Psoas muscle (tissue), 8 donors: ENCODE data around the gene JPH3. TPM values are rescaled to one million over a fixed set of nuclear protein-coding genes. Genes with fewer than 3 reads are reported as not detected.

Source experiments
- ATAC-seq, 4 donors: fragments of 200-7000 bp; cut with Tn5 transposase; one replicate each; pipeline ENCODE4 v1.9.1; 2020; ENCODE audit warnings: moderate library complexity in 3 of 4, mild to moderate bottlenecking in 2 of 4
- DNase-seq, 2 donors: peaks; one replicate each; pipeline ENCODE4 v3.0.0-alpha.2; 2020
- H3K27ac ChIP-seq: fragments of 200-600 bp; one replicate; pipeline ENCODE4 v1.8.0; 2022
- H3K27me3 ChIP-seq, 3 donors: fragments of 200-600 bp in 1 of 3; one replicate each; pipeline versions ENCODE4 v1.6.1 to v1.8.0; 2013 to 2022; ENCODE audit warnings: low read length in 2 of 3, mild to moderate bottlenecking in 2 of 3, moderate library complexity in 1 of 3; ENCODE audit not compliant: insufficient read depth in 3 of 3
- H3K36me3 ChIP-seq, 2 donors: fragments of 200-600 bp in 1 of 2; one replicate each; pipeline versions ENCODE4 v1.6.1 to v1.8.0; 2013 to 2022; ENCODE audit warnings: low read depth in 1 of 2, mild to moderate bottlenecking in 1 of 2, moderate library complexity in 1 of 2; ENCODE audit not compliant: insufficient read depth in 1 of 2
- H3K4me1 ChIP-seq: fragments of 200-600 bp; one replicate; pipeline ENCODE4 v1.8.0; 2022
- H3K4me3 ChIP-seq: fragments of 200-600 bp; one replicate; pipeline ENCODE4 v1.8.0; 2022; ENCODE audit warnings: mild to moderate bottlenecking
- H3K9me3 ChIP-seq: fragments of 200-600 bp; one replicate; pipeline ENCODE4 v1.8.0; 2022
- CTCF ChIP-seq: fragments of 200-600 bp; IDR thresholded peaks from one replicate; pipeline ENCODE4 v1.8.0; 2022; ENCODE audit warnings: antibody characterized with exemption
- WGBS, 3 donors: extraction: QIAGEN DNeasy Blood & Tissue Kit; methylation state at CpG; one replicate each; pipeline versions ENCODE4 v1.1.6 to v1.1.7; 2013; 5-methylcytosine and 5-hydroxymethylcytosine counted together
- intact Hi-C, 2 donors: fragments of 100-400 bp; cut with DNase I; formaldehyde crosslinking; loops; one replicate each; pipeline versions ENCODE4 v1.11.0 to v1.14.2; 2022
- polyA plus RNA-seq, 3 donors: library from polyadenylated mRNA; stranded (reverse); fragments of 200-250 nt; gene quantifications; one replicate each; pipeline ENCODE4 v1.2.3, GENCODE V29; 2013
- total RNA-seq, 4 donors: library from RNA; stranded (reverse); fragmentation: NEBNext Ultra II Directional in 2 of 4; extraction: Animal tissue kit (Norgen Biotek cat#: 25700) in 2 of 4; gene quantifications; one replicate each; pipeline versions ENCODE4 v1.2.1 to v1.2.4, GENCODE V29; 2021 to 2023
- donor health status: healthy with polysubstance abuse.
- donor health status: DM: no; HTN: no; CAD: no; lungs with moderate emphysema.
- donor health status: Bipolar disorder and iron deficiency.
- donor health status: healthy.
- donor health status: DM: yes; HTN: yes; CAD: no.
- donor health status: DM: no; HTN: no; CAD: no.
- donor health status: DM: no; HTN: no; CAD: no.
- donor health status: DM: yes; HTN: yes; CAD: no.

Gene JPH3
- total and polyA plus RNA-seq, 7 donors, result 0.03 to 0.13 (median 0.04) TPM; not detected in 2

GRCh38 chr16:87710887-87711286 lies 108.6 kb downstream of the JPH3 start:
- ATAC-seq (no peak), DNase-seq (no peak)
- TF ChIP-seq CTCF, result no peak
- Histone ChIP-seq H3K4me3 (no peak overlapping the region), H3K9me3 (no peaks in the 10 kb centered on the region), H3K27ac (no peak overlapping the region), H3K36me3 (peaks cover 5 to 92% of the 10 kb centered on the region in 2 donors), H3K27me3 (no peaks in the 10 kb centered on the region), H3K4me1 (no peaks in the 10 kb centered on the region)
- 92 to 96% (median 93%) methylated on average over 12 of the region's 12 CpGs for WGBS, 3 donors
- intact Hi-C loops, result no loop called here

GRCh38 chr16:87712184-87712762 lies 110.0 kb downstream of the JPH3 start:
- Histone ChIP-seq H3K27me3 (no peaks in the 10 kb centered on the region), H3K4me1 (no peaks in the 10 kb centered on the region), H3K9me3 (no peaks in the 10 kb centered on the region), H3K27ac (no peak overlapping the region), H3K36me3 (peaks cover 5 to 84% of the 10 kb centered on the region in 2 donors), H3K4me3 (no peak overlapping the region)
- WGBS, 3 donors, result 94 to 97% (median 95%) methylated on average over 14 of the region's 14 CpGs
- DNase-seq (no peak), ATAC-seq (no peak)
- intact Hi-C loops, result no loop called here
- TF ChIP-seq CTCF, result no peak

- no peak overlapping the region for H3K4me3 ChIP-seq
- no peaks in the 10 kb centered on the region for H3K27me3 ChIP-seq
- ATAC-seq (no peak), DNase-seq (no peak)
- H3K36me3 ChIP-seq, result peaks cover 2 to 71% of the 10 kb centered on the region in 2 donors
- no peaks in the 10 kb centered on the region for H3K4me1 ChIP-seq
- no peaks in the 10 kb centered on the region for H3K9me3 ChIP-seq
- H3K27ac ChIP-seq, result no peak overlapping the region
- WGBS, 3 donors, result 95 to 96% (median 95%) methylated on average over 19 of the region's 19 CpGs
- no peak for TF ChIP-seq CTCF
- intact Hi-C loops, result no loop called here
These were observed 111.3 kb downstream of the JPH3 start for GRCh38 chr16:87713451-87714229.

GRCh38 chr16:87715231-87715630 lies 112.9 kb downstream of the JPH3 start:
- TF ChIP-seq CTCF, result no peak
- intact Hi-C loops, result no loop called here
- ATAC-seq, result no peak
- Histone ChIP-seq H3K36me3 (peaks cover 2 to 55% of the 10 kb centered on the region in 2 donors), H3K9me3 (no peaks in the 10 kb centered on the region), H3K27me3 (no peaks in the 10 kb centered on the region), H3K4me3 (no peak overlapping the region), H3K27ac (no peak overlapping the region), H3K4me1 (no peaks in the 10 kb centered on the region)
- 95 to 97% (median 96%) methylated on average over 16 of the region's 16 CpGs for WGBS, 3 donors
- DNase-seq, result no peak
